SW480 (cell line): ENCODE data around the gene MED12L.
"Not testable (repeated sequence)": the region's sequence is repeated elsewhere in the genome, so short reads cannot be mapped to it uniquely, and the experiment has no call there.

Experiments used
- DNase-seq: peaks from one replicate; pipeline ENCODE4 v3.0.0-alpha.2; 2016; ENCODE audit warnings: low spot score

Gene MED12L

GRCh38 chr3:151242006-151242405 is 156.5 kb downstream of the MED12L start:
- DNase-seq: not testable (repeated sequence)

- DNase-seq: no peak
These were observed 163.4 kb downstream of the MED12L start for GRCh38 chr3:151248772-151249337.

GRCh38 chr3:151256749-151257148 is 171.3 kb downstream of the MED12L start:
- no peak for DNase-seq

GRCh38 chr3:151259664-151260063 is 174.2 kb downstream of the MED12L start:
- no peak for DNase-seq

- DNase-seq: no peak
These were observed 177.5 kb downstream of the MED12L start for GRCh38 chr3:151262871-151263525.

GRCh38 chr3:151264605-151265004 is 179.1 kb downstream of the MED12L start:
- no peak for DNase-seq

GRCh38 chr3:151265166-151265565 is 179.7 kb downstream of the MED12L start:
- DNase-seq: no peak

- no peak for DNase-seq
These were observed 180.4 kb downstream of the MED12L start for GRCh38 chr3:151265866-151266265.

- DNase-seq: no peak
These were observed 181.6 kb downstream of the MED12L start for GRCh38 chr3:151267066-151267465.

GRCh38 chr3:151268267-151269235 is 183.1 kb downstream of the MED12L start:
- no peak for DNase-seq

- DNase-seq: no peak
These were observed 184.2 kb downstream of the MED12L start for GRCh38 chr3:151269631-151270030.

- no peak for DNase-seq
These were observed 189.6 kb downstream of the MED12L start for GRCh38 chr3:151275091-151275490.

GRCh38 chr3:151276038-151276686 is 190.7 kb downstream of the MED12L start:
- no peak for DNase-seq

GRCh38 chr3:151276687-151277042 is 191.2 kb downstream of the MED12L start:
- DNase-seq: no peak

- no peak for DNase-seq
These were observed 192.8 kb downstream of the MED12L start, which contains the start of gene P2RY14 for GRCh38 chr3:151278230-151278629. P2RY14 (minus strand) TSS chr3:151278542; CDS start chr3:151214316, 64,226 bp downstream.

GRCh38 chr3:151281671-151282324 is 196.3 kb downstream of the MED12L start:
- DNase-seq: no peak

- peak; percentile 78 for DNase-seq
These were observed 197.5 kb downstream of the MED12L start for GRCh38 chr3:151282921-151283320.

- no peak for DNase-seq
These were observed 197.9 kb downstream of the MED12L start for GRCh38 chr3:151283387-151283786.

- peak; percentile 7 for DNase-seq
These were observed 198.5 kb downstream of the MED12L start for GRCh38 chr3:151283907-151284461.

- DNase-seq: no peak
These were observed 200.5 kb downstream of the MED12L start for GRCh38 chr3:151285940-151286339.

GRCh38 chr3:151289445-151289844 is 204.0 kb downstream of the MED12L start:
- DNase-seq: no peak
